HG02623 (cell line): ENCODE data around the gene MRTFB.

Experiments
- ATAC-seq: cut with Tn5 transposase; IDR thresholded peaks from one replicate; pipeline ENCODE4 v1.9.1; 2021; ENCODE audit warnings: moderate library complexity; ENCODE audit not compliant: unreplicated experiment

The MRTFB gene

DNA sequence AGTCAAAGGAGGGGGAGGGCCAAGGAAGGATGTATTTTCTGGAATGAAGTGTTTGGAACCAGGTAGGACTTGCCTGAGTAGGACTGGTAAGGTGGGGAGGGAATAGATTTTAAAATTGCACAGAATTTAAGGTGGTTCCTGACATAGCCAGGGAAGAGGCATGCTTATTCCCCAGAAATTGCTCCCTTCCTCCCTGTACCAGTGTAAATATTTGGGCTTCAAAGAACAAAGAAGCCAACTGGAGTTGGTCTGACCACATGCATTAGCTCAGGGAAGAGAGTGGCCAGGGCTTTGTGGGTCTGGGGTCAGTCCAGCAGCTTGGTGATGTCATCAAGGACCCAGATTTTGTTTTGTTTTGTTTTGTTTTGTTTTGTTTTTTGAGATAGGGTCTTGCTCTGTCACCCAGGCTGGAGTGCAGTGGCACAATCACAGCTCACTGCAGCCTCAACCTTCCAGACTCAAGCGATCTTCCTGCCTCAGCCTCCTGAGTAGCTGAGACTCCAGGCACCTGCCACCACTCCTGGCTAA, 9.3 kb upstream of the MRTFB start:
- ATAC-seq: no peak

DNA sequence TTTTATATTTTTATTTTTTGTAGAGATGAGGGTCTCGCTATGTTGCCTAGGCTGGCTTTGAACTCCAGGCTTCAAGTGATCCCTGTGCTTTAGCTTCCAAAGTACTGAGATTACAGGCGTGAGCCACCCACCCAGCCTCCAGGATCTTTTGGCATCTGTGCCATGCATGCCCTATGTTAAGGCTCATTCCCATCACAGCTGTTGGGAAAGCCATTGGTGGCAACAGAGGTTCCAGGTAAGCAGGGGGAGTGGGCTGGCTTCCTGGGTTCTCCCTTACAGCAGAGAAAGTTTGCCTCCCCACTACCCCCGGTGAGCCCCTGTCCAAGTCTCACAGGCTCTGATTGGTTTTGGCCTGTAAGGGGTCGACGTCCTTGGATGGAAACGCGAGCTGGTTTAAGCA, 8.9 kb upstream of the MRTFB start:
- no peak for ATAC-seq

DNA sequence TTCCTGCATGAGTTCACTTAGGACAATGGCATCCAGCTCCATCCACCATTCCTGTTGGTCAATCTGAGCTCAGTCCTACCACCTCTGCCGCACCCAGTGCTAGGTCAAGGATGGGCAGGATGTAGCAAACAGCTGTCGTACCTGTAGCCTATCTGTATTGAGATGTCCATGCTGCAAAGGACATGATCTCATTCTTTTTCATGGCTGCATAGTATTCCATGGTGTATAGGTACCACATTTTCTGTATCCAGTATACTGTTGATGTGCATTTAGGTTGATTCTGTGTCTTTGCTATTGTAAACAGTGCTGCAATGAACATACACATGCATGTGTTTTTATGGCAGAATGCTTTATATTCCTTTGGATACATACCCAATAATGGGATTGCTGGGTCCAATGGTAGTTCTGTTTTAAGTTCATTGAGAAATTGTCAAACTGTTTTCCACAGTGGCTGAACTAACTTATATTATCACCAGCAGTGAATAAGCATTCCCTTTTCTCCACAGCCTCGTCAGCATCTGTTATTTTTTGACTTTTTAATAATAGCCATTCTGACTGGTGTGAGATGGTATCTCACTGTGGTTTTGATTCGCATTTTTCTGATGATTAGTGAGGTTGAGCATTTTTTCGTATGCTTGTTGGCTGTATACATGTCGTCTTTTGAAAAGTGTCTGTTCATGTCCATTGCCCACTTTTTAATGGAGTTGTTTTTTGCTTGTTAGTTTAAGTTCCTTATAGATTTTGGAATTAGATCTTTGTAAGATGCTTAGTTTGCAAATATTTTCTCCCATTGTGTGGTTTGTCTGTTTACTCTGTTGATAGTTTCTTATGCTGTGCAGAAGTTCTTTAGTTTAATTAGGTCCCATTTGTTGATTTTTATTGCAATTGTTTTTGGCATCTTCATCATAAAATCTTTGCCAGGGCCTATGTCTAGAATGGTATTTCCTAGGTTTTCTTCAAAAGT, 7.2 kb upstream of the MRTFB start:
- ATAC-seq: no peak

DNA sequence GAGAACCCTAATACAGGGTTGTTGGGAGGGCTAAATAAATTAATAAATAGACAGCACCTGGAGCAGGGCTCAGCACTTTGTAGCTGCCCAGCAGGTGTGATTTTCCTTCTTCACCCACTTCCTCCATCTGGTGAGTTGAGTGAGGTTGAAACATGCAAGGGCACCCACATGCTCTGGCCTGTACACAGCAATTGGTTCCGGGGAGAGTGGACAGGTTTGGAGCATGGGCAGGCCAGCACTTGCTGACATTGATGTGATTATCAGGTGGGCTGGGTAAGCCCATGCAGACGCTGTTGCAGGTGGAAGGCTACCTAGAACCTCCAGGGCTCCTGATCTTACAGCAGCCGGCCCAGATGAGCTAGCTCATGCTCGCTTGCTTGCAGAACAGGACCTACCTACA, 1.3 kb upstream of the MRTFB start:
- no peak for ATAC-seq

DNA sequence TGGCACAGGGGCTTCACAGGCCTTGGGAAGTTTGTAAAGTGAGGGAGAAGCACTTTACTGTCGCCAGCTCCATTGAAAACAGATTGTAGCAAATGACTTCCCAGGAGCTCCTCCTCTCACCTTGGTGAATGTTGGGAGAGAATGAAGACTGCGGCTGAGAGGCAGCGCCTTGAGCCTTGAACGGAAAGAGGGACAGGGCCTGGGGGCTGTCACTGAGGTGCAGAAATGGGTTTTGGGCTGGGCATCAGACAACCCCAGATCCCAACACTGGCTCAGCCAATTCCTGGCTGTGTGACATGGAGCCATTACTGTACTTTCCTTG, 603 bp upstream of the MRTFB start:
- ATAC-seq: no peak

DNA sequence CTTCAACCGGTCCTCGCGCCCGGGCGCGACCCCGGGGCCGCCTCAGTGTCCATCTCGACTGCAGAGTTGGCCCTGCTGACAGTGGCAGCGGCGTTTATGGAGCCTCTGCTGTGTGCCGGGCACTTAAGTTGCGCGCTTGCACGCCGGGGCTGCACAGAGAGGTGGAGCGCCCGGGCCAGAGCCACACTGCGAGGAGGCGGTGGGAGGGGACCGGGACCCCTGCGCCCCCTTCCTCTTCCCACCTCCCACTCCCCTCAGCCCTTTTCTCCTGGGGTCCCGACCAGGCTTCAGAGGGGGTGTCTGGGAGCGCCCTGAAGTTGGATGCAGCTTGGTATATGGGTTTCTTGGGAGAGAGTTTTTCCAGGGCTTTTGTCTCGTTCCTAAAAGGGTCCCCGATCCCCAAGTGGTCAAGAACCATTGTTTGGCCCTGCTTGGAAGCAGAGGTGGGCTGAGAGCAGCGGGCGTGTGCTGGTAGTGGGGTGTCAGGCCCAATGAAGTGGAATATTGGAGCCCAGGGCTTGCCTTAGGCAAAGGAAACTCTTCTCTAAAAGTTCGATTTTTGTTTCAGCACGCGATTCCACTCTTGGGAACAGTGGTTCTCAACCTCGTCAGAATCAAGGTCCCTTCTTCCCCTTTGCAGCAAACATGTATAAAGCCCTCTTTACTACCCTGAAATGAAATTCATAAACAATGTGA, 605 bp downstream of the MRTFB start:
- peak; percentile 29 for ATAC-seq

DNA sequence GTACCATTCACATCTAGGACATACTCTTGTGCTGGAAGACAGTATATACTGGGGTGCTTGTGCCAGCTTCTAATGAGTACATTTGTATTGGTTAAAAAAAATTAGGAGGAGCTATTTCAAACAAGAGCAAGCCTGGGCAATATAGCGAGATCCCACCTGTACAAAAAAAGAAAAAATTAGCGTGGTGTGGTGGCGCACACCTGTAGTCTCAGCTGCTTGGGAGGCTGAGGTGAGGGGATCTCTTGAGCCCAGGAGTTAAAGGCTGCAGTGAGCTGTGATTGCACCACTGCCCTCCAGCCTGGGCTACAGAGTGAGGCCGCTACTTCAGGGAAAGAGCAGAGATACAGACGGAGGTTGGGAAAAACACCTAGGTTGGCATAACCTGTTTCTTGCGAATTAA, 1.2 kb downstream of the MRTFB start:
- ATAC-seq: no peak

DNA sequence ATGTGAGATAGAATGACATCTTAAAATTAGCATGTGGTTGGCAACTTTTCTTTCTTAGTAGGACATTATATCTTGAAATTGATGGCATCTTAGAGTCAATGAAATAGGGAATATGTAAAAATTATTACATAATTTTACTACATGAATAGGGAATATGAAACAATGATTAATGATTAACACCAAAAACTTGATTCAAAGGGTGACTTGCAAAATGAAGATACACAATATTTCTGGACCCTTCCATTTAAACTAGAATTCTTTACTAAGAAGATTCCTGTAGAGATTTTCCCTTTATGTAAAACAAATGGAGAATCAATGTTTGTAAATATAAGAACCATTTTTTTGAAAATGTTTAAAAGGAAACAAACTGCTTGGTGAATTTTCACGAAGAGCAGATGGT, 3.4 kb downstream of the MRTFB start:
- ATAC-seq: no peak

DNA sequence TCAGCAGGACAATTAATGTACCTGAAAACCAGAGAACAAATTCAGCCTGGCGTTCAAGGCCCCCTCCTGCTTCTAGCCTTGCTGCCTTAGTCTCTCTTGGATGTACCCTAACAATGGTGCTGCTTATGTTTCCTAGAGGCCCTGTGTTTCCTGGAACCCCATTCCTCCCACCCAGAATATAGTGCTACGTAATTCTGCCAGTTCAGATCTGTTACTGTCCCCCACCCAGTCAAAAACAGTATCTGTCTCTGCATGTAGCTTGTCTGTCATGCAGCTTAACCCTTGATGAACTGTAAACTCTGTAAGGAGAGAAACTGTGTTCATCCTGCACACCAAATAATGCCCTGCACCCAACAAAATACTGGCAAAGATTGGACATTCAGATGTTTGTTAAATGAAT, 6.8 kb downstream of the MRTFB start:
- no peak for ATAC-seq

DNA sequence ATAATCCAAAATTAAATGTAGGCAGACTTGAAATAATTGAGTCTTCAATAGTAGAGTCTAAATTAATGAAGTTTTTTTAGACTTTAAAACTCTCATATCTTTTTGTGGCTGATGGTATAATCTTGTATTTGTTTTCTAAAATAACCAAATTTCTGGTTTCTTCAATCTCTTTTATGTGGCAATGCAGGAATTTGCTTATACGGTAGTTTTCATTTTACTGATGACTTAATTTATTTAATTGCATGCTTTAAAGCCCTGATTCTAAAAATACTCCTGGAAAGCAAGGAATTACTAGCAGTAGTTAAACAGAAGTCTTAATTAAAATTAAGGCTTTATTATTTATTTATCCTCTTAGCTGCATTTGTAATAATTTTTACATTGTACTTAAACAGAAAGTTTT, 15.4 kb downstream of the MRTFB start:
- no peak for ATAC-seq

DNA sequence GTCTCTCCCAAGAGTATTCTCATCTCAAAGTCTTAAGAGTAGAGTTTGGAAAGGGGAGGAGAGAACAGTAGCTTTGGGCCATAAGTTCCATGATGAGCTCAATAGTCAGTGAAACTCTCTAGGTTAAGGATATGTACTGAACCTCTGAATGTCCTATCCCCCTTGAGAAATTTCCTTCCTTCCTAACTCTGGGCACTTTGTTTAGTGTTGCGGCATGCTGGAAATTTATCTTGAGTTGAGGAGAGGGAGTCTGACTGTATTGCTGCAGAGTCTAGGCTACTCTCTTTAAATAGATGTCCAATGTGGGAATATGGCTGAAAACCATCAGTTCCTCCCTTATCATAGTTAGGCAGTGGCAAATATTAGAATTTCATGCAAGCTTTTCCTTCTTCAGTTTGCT, 16.1 kb downstream of the MRTFB start:
- ATAC-seq: no peak

DNA sequence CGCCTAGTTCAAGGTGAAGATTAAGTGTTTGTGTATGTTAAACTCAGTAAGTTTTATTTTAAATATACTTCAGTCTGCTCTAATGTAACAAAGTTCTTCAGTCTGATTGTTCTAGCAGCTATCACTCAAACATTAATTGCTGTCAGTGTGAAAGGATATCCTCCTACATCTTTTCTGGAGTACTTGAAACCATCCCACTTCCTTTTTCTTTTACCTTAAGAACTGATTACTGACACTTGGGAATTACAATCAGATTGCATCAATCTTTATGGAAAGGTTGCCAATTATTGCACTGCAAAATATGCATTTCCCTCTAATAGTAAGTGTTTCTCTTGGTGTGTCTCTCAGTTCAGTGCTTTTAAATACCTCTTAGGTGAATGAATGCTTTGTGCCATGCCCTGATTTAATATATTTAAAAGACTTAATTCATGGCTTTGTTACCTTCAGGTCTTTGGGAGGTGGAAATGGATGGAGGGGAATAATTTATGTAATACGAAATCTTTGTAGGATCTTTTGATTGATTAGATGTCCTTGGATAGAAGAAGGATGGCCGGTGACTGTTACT, 16.6 kb downstream of the MRTFB start:
- ATAC-seq: no peak

DNA sequence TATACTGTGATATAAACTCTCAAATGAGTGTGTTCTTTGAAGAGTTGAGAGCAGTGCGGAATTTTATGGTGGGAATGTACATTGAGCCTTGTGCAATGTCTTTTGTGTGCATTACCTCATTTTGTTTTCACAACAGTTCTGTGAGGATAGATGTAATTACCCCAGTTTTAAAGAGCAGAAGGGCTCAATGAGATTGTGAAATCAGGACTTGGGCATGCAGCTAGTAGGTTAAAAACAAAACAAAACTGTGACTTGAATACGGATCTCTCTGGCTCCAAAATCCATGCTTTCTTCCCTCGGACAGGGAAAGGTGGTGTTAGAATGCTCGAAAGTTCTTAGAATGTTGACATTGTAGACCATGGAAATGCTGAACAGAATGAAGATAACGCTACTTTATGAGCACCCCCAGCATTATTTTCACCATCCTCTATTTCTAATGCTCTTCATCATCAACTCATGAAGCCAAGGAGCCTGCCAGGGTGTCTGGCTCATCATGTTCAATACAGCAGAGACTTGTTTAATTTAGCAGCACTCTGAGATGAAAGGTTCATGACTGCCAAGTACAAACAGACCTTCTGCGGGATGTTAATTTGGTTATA, 17.1 kb downstream of the MRTFB start:
- no peak for ATAC-seq

DNA sequence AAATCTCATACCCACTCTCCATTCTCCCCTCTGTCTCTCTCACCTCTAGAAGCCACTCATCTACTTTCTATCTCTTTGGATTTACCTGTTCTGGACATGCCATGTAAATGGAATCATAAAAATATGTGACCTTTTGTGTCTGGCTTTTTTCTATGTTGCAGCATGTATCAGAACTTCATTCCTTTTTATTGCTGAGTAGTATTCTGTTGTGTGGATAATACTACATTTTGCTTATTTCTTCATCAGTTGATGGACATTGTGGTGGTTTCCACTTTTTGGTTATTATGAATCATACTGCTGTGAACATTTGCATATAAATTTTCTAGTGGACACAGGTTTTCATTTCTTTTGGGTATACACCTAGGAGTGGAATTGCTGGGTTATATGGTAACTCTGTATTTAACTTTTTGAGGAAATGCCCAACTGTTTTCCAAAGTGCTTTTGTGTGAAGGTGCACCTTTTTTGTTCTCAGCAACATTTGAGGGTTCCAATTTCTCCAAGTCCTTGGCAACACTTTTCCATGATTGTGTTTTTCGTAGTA, 18.2 kb downstream of the MRTFB start:
- no peak for ATAC-seq

DNA sequence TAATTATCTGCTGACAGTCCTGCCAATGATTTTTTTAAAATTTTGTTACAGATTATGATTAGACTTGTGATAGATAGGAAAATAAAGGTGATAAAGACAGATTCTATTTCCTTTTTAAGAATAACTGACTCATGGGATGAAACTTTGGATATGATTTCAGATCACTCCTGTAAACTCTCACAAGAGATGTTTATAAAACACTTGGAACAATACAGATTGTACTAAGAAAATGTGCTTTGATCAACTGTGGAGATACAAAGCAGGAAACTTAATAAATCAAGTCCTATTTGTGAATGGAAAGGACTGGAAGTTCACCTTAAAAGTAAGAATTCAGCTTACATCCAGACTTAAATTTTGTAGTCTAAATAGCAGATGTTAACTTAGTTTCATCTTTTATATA, 21.4 kb downstream of the MRTFB start:
- no peak for ATAC-seq

DNA sequence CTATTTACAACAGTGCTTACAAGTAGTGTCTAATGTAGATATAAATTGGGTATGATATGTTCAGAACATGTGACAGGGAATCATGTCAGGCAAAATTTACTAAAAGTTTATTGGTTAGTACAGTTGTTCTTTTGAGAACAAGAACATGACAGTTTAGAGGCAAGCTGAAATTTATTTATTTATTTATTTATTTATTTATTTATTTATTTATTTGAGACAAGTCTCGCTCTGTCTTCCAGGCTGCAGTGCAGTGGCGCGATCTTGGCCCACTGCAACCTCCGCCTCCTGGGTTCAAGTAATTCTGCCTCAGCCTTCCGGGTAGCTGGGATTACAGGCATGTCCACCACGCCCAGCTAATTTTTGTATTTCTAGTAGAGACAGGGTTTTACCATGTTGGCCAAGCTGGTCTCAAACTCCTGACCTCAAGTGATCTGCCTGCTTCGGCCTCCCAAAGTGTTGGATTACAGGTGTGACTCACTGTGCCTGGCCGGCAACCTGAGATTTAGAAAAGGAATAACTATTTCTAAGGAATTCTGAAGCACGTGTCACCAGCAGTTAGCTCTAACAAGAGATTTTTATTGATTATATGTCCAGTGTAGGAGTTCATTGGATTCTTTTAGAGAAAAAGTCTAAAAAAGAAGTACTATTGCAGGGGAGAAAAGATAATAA, 24.9 kb downstream of the MRTFB start:
- ATAC-seq: no peak

DNA sequence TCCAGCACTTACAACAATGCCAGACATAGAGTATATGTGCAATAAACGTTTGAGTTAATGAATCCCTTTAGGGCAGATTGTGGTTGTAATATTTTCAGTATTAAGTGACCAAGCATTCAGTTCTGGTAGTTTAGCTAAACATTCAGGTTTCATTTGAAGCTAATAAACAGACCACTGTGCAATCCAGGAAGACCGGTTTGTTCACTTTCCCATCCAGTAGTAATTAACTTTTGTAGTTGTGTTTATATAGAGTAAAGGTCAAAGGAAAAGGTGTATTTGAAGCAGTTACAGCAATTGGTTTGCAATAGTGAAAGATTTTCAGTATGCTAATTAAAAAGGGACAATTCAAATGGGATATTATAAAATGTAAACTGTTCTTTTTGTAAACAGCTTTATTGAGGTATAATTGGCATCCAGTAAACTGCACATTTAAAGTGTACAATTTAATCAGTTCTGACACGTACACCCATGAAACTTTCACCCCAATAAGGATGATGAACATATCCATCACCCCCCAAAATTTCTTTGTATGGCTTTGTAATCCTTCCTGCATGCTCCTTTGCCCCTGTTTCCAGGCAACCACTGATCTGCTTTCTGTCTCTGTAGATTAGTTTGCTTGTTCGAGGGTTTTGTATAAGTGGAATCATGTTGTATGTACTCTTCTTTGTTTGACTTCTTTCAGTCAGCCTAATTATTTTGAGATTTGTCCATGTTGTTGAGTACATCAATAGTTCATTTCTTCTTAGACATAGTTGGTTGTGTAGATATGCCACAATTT, 26.3 kb downstream of the MRTFB start:
- no peak for ATAC-seq

DNA sequence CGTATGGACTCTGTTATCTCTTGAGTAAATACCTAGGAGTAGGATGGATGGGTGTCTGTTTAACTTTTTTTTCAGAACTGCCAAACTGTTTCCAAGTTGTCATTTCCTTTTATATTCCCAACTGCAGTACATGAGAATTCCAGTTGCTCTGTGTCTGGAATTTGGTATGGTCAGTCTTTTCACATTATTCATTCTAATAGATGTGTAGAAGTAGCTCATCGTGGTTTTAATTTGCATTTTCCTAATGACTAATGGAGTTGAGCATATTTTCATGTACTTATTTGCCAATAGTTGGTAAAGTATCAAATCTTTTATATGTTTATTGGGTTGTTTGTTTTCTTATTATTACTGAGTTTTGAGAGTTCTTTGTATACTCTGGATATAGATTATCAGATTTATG, 27.0 kb downstream of the MRTFB start:
- no peak for ATAC-seq

DNA sequence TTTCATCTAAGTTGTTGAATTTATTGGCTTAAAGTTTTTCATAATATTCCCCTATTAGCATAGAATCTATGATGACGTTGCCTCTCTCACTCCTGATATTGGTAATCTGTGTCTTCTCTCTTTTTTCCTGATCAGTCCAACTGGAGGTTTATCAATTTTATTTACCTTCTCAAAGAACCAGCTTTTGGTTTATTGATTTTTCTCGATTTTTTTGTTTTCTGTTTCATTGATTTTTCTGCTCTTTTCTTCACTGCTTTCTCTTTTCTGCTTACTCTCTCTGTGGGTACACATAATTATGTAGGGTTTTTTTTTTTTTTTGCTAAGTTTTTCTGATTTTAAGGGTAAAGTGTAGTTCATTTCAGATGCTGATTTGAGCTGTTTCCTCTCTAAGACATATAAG, 29.7 kb downstream of the MRTFB start:
- no peak for ATAC-seq

DNA sequence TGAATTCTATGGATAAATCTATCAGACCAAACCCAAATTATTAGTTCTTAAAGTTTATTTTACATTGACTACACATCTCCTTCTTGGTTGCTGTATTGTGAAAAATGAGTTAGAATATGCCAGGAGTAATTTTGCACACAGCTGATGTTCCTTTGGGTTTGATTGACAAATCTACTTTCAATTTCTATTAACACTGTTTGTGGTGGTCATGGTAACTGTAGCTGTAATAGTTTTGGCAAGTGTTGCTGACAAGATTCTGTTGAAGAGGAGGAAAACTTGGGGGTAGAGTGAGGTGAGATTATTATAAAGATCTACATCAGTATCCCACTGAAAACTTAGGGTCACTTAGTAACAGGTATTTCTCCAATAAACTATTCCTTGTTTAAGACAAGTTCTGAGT, 30.3 kb downstream of the MRTFB start:
- no peak for ATAC-seq
